H9 (cell line): ENCODE data around the gene OCSTAMP. TPM values are rescaled to one million over a fixed set of nuclear protein-coding genes. Genes with fewer than 3 reads are reported as not detected.

Experiments used
- DNase-seq: peaks from one replicate; pipeline ENCODE4 v3.0.0-alpha.2; 2017
- H2AFZ ChIP-seq: one replicate; pipeline ENCODE4 v1.6.1; 2013; ENCODE audit warnings: mild to moderate bottlenecking, low read length, control low read depth, moderate library complexity
- H2AK5ac ChIP-seq: 2 replicates; pipeline ENCODE4 v1.6.1; 2013; ENCODE audit warnings: low read length, control low read depth, mixed read lengths; ENCODE audit not compliant: insufficient read length
- H2BK120ac ChIP-seq: one replicate; pipeline ENCODE4 v1.6.1; 2013; ENCODE audit warnings: low read depth, mild to moderate bottlenecking, low read length, control low read depth, inconsistent platforms; ENCODE audit not compliant: poor library complexity, severe bottlenecking
- H2BK12ac ChIP-seq: 2 replicates; pipeline ENCODE4 v1.6.1; 2013; ENCODE audit warnings: low read length, control low read depth, mixed read lengths, low read depth; ENCODE audit not compliant: insufficient read length
- H2BK15ac ChIP-seq: 2 replicates; pipeline ENCODE4 v1.6.1; 2013; ENCODE audit warnings: low read depth, low read length, control low read depth
- H2BK20ac ChIP-seq: one replicate; pipeline ENCODE4 v1.6.1; 2013; ENCODE audit warnings: low read depth, mild to moderate bottlenecking, low read length, control low read depth, inconsistent platforms; ENCODE audit not compliant: poor library complexity, severe bottlenecking
- H2BK5ac ChIP-seq: 2 replicates; pipeline ENCODE4 v1.6.1; 2013; ENCODE audit warnings: low read length, control low read depth, mixed read lengths; ENCODE audit not compliant: insufficient read length
- H3K14ac ChIP-seq: 2 replicates; pipeline ENCODE4 v1.6.1; 2013; ENCODE audit warnings: low read length, control low read depth; ENCODE audit not compliant: insufficient read depth
- H3K18ac ChIP-seq: 2 replicates; pipeline ENCODE4 v1.6.1; 2013; ENCODE audit warnings: low read depth, mild to moderate bottlenecking, mixed read lengths, low read length, control low read depth; ENCODE audit not compliant: insufficient read length
- H3K23ac ChIP-seq: 2 replicates; pipeline ENCODE4 v1.6.1; 2013; ENCODE audit warnings: low read length, control low read depth, mixed read lengths, low read depth; ENCODE audit not compliant: insufficient read length
- H3K23me2 ChIP-seq: 2 replicates; pipeline ENCODE4 v1.6.1; 2013; ENCODE audit warnings: low read depth, mild to moderate bottlenecking, mixed read lengths, low read length, control low read depth; ENCODE audit not compliant: insufficient read length, poor library complexity, severe bottlenecking
- H3K27ac ChIP-seq: 2 replicates; pipeline ENCODE4 v1.5.1; 2013; ENCODE audit warnings: low read length, control low read depth, mixed read lengths, low read depth; ENCODE audit not compliant: insufficient read length
- H3K27me3 ChIP-seq: 2 replicates; pipeline ENCODE4 v1.6.1; 2013; ENCODE audit warnings: low read length, control low read depth, inconsistent platforms; ENCODE audit not compliant: insufficient read depth
- H3K4ac ChIP-seq: 2 replicates; pipeline ENCODE4 v1.6.1; 2013; ENCODE audit warnings: low read depth, mild to moderate bottlenecking, control low read depth, inconsistent platforms, low read length, moderate library complexity
- H3K4me1 ChIP-seq: 2 replicates; pipeline ENCODE4 v1.6.1; 2013; ENCODE audit warnings: low read length, control low read depth, inconsistent platforms; ENCODE audit not compliant: insufficient read depth
- H3K4me2 ChIP-seq: 2 replicates; pipeline ENCODE4 v1.6.1; 2013; ENCODE audit warnings: low read length, control low read depth, mixed read lengths; ENCODE audit not compliant: insufficient read length, insufficient read depth
- H3K56ac ChIP-seq: 2 replicates; pipeline ENCODE4 v1.6.1; 2013; ENCODE audit warnings: low read depth, mild to moderate bottlenecking, mixed read lengths, low read length, control low read depth; ENCODE audit not compliant: insufficient read length
- H3K79me1 ChIP-seq: 2 replicates; pipeline ENCODE4 v1.6.1; 2013; ENCODE audit warnings: low read depth, mild to moderate bottlenecking, moderate library complexity, low read length, control low read depth, inconsistent platforms; ENCODE audit not compliant: insufficient read depth, poor library complexity, severe bottlenecking
- H3K79me2 ChIP-seq: 2 replicates; pipeline ENCODE4 v1.6.1; 2013; ENCODE audit warnings: low read length, control low read depth, inconsistent platforms; ENCODE audit not compliant: insufficient read depth
- H3K9ac ChIP-seq: 2 replicates; pipeline ENCODE4 v1.6.1; 2013; ENCODE audit warnings: low read length, control low read depth, mixed read lengths; ENCODE audit not compliant: insufficient read length; ENCODE audit errors: extremely low read depth
- H3K9me3 ChIP-seq: one replicate; pipeline ENCODE4 v1.6.1; 2013; ENCODE audit warnings: low read depth, low read length, inconsistent platforms; ENCODE audit not compliant: control insufficient read depth
- H3T11ph ChIP-seq: one replicate; pipeline ENCODE4 v1.6.1; 2013; ENCODE audit warnings: mild to moderate bottlenecking, low read length, control low read depth, inconsistent platforms
- H4K20me1 ChIP-seq: one replicate; pipeline ENCODE4 v1.6.1; 2013; ENCODE audit not compliant: control insufficient read depth, insufficient read length, insufficient read depth
- H4K5ac ChIP-seq: 2 replicates; pipeline ENCODE4 v1.6.1; 2013; ENCODE audit warnings: low read depth, mild to moderate bottlenecking, mixed read lengths, low read length, control low read depth; ENCODE audit not compliant: insufficient read length
- H4K8ac ChIP-seq: replicated peaks from 2 replicates; pipeline ENCODE4 v1.6.1; 2013; ENCODE audit warnings: low read length, control low read depth, mixed read lengths, low read depth; ENCODE audit not compliant: insufficient read length
- H4K91ac ChIP-seq: 2 replicates; pipeline ENCODE4 v1.6.1; 2013; ENCODE audit warnings: low read depth, mild to moderate bottlenecking, moderate library complexity, mixed read lengths, low read length, control low read depth; ENCODE audit not compliant: insufficient read length
- H3K27ac Mint-ChIP-seq, 3 experiments: 2 replicates in 2 of 3; 3 replicates in 1 of 3; pipeline ENCODE4 v1.8.0; 2020 to 2021; ENCODE audit warnings: mixed read lengths in 3 of 3, mild to moderate bottlenecking in 1 of 3, moderate library complexity in 1 of 3
- H3K27me3 Mint-ChIP-seq: 2 replicates; pipeline ENCODE4 v1.8.0; 2021; ENCODE audit warnings: low read depth, mild to moderate bottlenecking, moderate library complexity, mixed read lengths
- H3K36me3 Mint-ChIP-seq, 3 experiments: 2 replicates in 2 of 3; 3 replicates in 1 of 3; pipeline ENCODE4 v1.8.0; 2020 to 2021; ENCODE audit warnings: low read depth in 3 of 3, mixed read lengths in 3 of 3; ENCODE audit not compliant: insufficient read depth in 1 of 3
- H3K4me1 Mint-ChIP-seq, 2 experiments: 2 replicates each; pipeline ENCODE4 v1.8.0; 2020; ENCODE audit warnings: mixed read lengths in 2 of 2
- H3K4me3 Mint-ChIP-seq, 2 experiments: 2 replicates in 1 of 2; 3 replicates in 1 of 2; pipeline ENCODE4 v1.8.0; 2020 to 2021; ENCODE audit warnings: mild to moderate bottlenecking in 2 of 2, mixed read lengths in 2 of 2, moderate library complexity in 1 of 2
- H3K9me3 Mint-ChIP-seq, 2 experiments: 2 replicates in 1 of 2; 3 replicates in 1 of 2; pipeline ENCODE4 v1.8.0; 2020; ENCODE audit warnings: mild to moderate bottlenecking in 2 of 2, mixed read lengths in 2 of 2, moderate library complexity in 1 of 2
- WGBS: extraction: QIAGEN DNeasy Blood & Tissue Kit; methylation state at CpG from one replicate; pipeline ENCODE4 v1.1.7; 2013; ENCODE audit warnings: missing lambda C conversion rate, low lambda C conversion rate, mixed read lengths; ENCODE audit not compliant: insufficient read length; ENCODE audit errors: extremely low coverage; 5-methylcytosine and 5-hydroxymethylcytosine counted together
- total RNA-seq: library from RNA; stranded (reverse); gene quantifications from 2 replicates; pipeline ENCODE4 v1.2.1, GENCODE V29; 2021
- TF ChIP-seq, protein P1 (sequence below): fragments of 200-600 bp; sonication (generic); conservative IDR thresholded peaks from 3 replicates; pipeline ENCODE4 v1.8.0; 2021; ENCODE audit warnings: antibody characterized with exemption, mild to moderate bottlenecking

OCSTAMP gene
- total RNA-seq, 1 experiment from 2014 or later, result not detected

GRCh38 chr20:46564241-46564957 lies 13.9 kb upstream of the OCSTAMP start:
- Histone ChIP-seq H4K8ac (no peak overlapping the region), H2BK12ac (no peak overlapping the region), H2BK5ac (no peak overlapping the region), H3K79me1 (no peaks in the 10 kb centered on the region), H4K91ac (no peak overlapping the region), H3K56ac (no peak overlapping the region), H3K18ac (no peak overlapping the region), H2AFZ (no peak overlapping the region), H2AK5ac (no peak overlapping the region), H3K4me2 (no peak overlapping the region), H3K79me2 (no peaks in the 10 kb centered on the region), H2BK20ac (no peak overlapping the region), H4K5ac (no peak overlapping the region), H3T11ph (no peak overlapping the region), H4K20me1 (no peaks in the 10 kb centered on the region), H3K9ac (no peak overlapping the region), H3K27ac (no peak overlapping the region), H2BK15ac (no peak overlapping the region), H3K14ac (no peak overlapping the region), H3K23me2 (peaks cover 5% of the 10 kb centered on the region), H3K23ac (no peak overlapping the region), H2BK120ac (no peak overlapping the region), H3K9me3 (no peaks in the 10 kb centered on the region), H3K4me1 (peaks cover 1% of the 10 kb centered on the region; the same call in 1 of the 2 replicates), H3K4ac (no peak overlapping the region), H3K27me3 (no peaks in the 10 kb centered on the region)
- no peak for DNase-seq
- Mint-ChIP-seq H3K36me3 (no peaks in the 10 kb centered on the region), H3K4me3 (no peak overlapping the region), H3K4me1 (peaks cover 17 to 31% of the 10 kb centered on the region in 2 experiments), H3K9me3 (no peaks in the 10 kb centered on the region), H3K27me3 (no peaks in the 10 kb centered on the region), H3K27ac (no peak overlapping the region)
- WGBS, result no CpG with 5 or more reads among the region's 7 CpGs
- TF ChIP-seq, protein P1, sequence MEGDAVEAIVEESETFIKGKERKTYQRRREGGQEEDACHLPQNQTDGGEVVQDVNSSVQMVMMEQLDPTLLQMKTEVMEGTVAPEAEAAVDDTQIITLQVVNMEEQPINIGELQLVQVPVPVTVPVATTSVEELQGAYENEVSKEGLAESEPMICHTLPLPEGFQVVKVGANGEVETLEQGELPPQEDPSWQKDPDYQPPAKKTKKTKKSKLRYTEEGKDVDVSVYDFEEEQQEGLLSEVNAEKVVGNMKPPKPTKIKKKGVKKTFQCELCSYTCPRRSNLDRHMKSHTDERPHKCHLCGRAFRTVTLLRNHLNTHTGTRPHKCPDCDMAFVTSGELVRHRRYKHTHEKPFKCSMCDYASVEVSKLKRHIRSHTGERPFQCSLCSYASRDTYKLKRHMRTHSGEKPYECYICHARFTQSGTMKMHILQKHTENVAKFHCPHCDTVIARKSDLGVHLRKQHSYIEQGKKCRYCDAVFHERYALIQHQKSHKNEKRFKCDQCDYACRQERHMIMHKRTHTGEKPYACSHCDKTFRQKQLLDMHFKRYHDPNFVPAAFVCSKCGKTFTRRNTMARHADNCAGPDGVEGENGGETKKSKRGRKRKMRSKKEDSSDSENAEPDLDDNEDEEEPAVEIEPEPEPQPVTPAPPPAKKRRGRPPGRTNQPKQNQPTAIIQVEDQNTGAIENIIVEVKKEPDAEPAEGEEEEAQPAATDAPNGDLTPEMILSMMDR, result no peak
